Panc1 (cell line): Measurements from ENCODE around the gene ADGRF5. TPM values are rescaled to one million over a fixed set of nuclear protein-coding genes. Genes with fewer than 3 reads are reported as not detected.
"Not testable (repeated sequence)": the region's sequence is repeated elsewhere in the genome, so short reads cannot be mapped to it uniquely, and the experiment has no call there.

ENCODE experiments used
- ATAC-seq: fragments of 200-7000 bp; cut with Tn5 transposase; 2 replicates; pipeline ENCODE4 v1.9.1; 2020; ENCODE audit warnings: mild to moderate bottlenecking, moderate library complexity
- BruUV-seq: library from RNA; stranded (reverse); fragments of 400-500 nt; replicated peaks from 2 replicates; lab custom pipeline; 2021; lab: Mats Ljungman, UMichigan
- CTCF ChIA-PET: fragments of 300-600 bp; sonication (Branson Sonifier 250); formaldehyde crosslinking; loops from one replicate; lab custom pipeline; 2022; ENCODE audit warnings: antibody characterized with exemption; lab: Charles Lee
- POLR2A ChIA-PET: fragments of 300-600 bp; sonication (Branson Sonifier 250); formaldehyde crosslinking; loops from one replicate; lab custom pipeline; 2022; ENCODE audit warnings: antibody characterized with exemption; lab: Charles Lee
- DNase-seq: peaks from one replicate; pipeline ENCODE4 v3.0.0-alpha.2; 2010; ENCODE audit warnings: low read depth, low spot score
- H3K27ac ChIP-seq: 2 replicates; pipeline ENCODE4 v1.5.1; 2011; ENCODE audit warnings: mild to moderate bottlenecking, low read length, inconsistent platforms
- H3K27me3 ChIP-seq: fragments of 200-500 bp; sonication (Bioruptor generic); 2 replicates; pipeline ENCODE4 v1.6.0; 2014; ENCODE audit warnings: low read length, inconsistent platforms; ENCODE audit not compliant: control insufficient read depth, insufficient read depth
- H3K36me3 ChIP-seq: fragments of 200-500 bp; sonication (Bioruptor generic); 2 replicates; pipeline ENCODE4 v1.5.1; 2014; ENCODE audit warnings: inconsistent platforms, mild to moderate bottlenecking, low read length, moderate library complexity; ENCODE audit not compliant: control insufficient read depth, insufficient read depth
- H3K4me1 ChIP-seq: 2 replicates; pipeline ENCODE4 v1.5.1; 2011; ENCODE audit warnings: inconsistent platforms, mild to moderate bottlenecking, low read length, moderate library complexity; ENCODE audit not compliant: control insufficient read depth, insufficient read depth
- H3K4me3 ChIP-seq, 2 experiments: 2 replicates each; pipeline ENCODE4 v1.5.1; 2011 to 2012; ENCODE audit warnings: low read depth in 2 of 2, low read length in 2 of 2, mild to moderate bottlenecking in 2 of 2, inconsistent platforms in 1 of 2, moderate library complexity in 1 of 2
- H3K9me3 ChIP-seq: fragments of 200-500 bp; sonication (Bioruptor generic); 2 replicates; pipeline ENCODE4 v1.5.1; 2014; ENCODE audit warnings: low read depth, mild to moderate bottlenecking, inconsistent platforms, low read length, moderate library complexity; ENCODE audit not compliant: control insufficient read depth, insufficient read depth
- POLR2AphosphoS5 ChIP-seq: IDR thresholded peaks from 2 replicates; pipeline ENCODE4 v1.6.1; 2012; ENCODE audit warnings: mild to moderate bottlenecking, low read depth, low read length, moderate library complexity
- SIN3A ChIP-seq: IDR thresholded peaks from 2 replicates; pipeline ENCODE4 v1.6.1; 2012; ENCODE audit warnings: low read depth, mild to moderate bottlenecking, low read length, moderate library complexity, borderline replicate concordance; ENCODE audit not compliant: insufficient read depth
- TCF7L2 ChIP-seq: IDR thresholded peaks from 2 replicates; pipeline ENCODE4 v1.6.1; 2011; ENCODE audit warnings: mild to moderate bottlenecking, low read depth, low read length, inconsistent platforms
- in situ Hi-C: cut with HindIII; loops from 2 replicates; pipeline ENCODE4 v1.10.0; 2016; ENCODE audit warnings: low sequenced_read_pairs, low pct_unique_long_range_greater_than_20kb
- intact Hi-C: fragments of 100-400 bp; cut with micrococcal nuclease; formaldehyde crosslinking; loops from one replicate; pipeline ENCODE4 v1.10.0; 2022; ENCODE audit not compliant: unreplicated experiment
- total RNA-seq: library from RNA; stranded (reverse); gene quantifications from one replicate; pipeline ENCODE4 v1.2.1, GENCODE V29; 2021; ENCODE audit not compliant: unreplicated experiment
- TF ChIP-seq, protein P1 (sequence below): fragments of 450-650 bp; IDR thresholded peaks from 2 replicates; pipeline ENCODE4 v1.5.1; 2017; ENCODE audit warnings: mild to moderate bottlenecking
- TF ChIP-seq, protein P2 (sequence below), 2 experiments: IDR thresholded peaks; 2 replicates each; pipeline ENCODE4 v1.6.1; 2011 to 2012; ENCODE audit warnings: low read depth in 2 of 2, control low read depth in 1 of 2, low read length in 1 of 2, mild to moderate bottlenecking in 1 of 2, moderate library complexity in 1 of 2; ENCODE audit not compliant: insufficient read depth in 1 of 2

ADGRF5 gene
- total RNA-seq, 1 experiment from 2014 or later = 0.18 TPM

DNA sequence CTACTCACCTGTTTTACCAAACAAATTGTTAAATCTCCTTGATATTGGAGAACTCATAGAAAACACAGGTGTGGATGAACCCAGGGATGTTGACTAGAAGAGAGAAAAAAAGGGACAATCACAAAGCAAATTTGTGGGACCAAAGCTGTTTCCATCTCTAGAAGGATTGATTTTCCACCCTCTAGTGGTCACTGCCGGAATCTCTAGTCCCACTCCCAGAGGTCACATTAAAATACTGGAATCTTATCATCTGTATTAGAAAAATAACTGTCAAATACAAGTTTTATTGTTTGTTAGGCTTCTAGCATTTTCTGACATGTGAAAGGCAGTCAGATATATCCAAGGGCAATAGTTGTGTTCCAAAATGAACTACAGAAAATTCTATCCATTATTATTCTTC, 65.8 kb downstream of the ADGRF5 start:
- ATAC-seq, BruUV-seq, CTCF ChIA-PET, H3K9me3 ChIP-seq, DNase-seq, H3K27ac ChIP-seq, H3K27me3 ChIP-seq, POLR2A ChIA-PET, H3K4me1 ChIP-seq, H3K4me3 ChIP-seq, H3K36me3 ChIP-seq, intact Hi-C loops, in situ Hi-C loops: not testable (repeated sequence)
- TF ChIP-seq, protein P1, sequence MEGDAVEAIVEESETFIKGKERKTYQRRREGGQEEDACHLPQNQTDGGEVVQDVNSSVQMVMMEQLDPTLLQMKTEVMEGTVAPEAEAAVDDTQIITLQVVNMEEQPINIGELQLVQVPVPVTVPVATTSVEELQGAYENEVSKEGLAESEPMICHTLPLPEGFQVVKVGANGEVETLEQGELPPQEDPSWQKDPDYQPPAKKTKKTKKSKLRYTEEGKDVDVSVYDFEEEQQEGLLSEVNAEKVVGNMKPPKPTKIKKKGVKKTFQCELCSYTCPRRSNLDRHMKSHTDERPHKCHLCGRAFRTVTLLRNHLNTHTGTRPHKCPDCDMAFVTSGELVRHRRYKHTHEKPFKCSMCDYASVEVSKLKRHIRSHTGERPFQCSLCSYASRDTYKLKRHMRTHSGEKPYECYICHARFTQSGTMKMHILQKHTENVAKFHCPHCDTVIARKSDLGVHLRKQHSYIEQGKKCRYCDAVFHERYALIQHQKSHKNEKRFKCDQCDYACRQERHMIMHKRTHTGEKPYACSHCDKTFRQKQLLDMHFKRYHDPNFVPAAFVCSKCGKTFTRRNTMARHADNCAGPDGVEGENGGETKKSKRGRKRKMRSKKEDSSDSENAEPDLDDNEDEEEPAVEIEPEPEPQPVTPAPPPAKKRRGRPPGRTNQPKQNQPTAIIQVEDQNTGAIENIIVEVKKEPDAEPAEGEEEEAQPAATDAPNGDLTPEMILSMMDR = peak; percentile 55

DNA sequence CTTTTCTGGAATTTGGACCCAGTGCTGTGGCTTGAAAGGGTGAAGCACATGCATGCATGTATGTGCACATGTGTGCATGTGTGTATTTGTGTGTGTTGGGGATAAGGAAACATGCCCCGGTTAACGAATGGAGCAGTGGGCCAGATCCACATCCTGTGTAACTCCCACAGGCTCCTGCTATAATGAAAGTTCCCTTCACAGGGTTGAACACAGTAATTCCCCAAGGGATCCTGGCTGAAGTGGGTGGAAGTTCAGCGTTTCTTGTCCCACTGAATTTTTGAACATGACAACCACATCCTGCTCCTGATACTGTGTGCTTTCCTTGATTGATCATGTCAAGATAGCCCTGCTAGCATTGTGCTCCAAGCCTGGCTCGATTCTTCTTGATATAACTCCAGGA, 70.2 kb downstream of the ADGRF5 start:
- intact Hi-C loops, H3K27me3 ChIP-seq, DNase-seq, POLR2A ChIA-PET, H3K36me3 ChIP-seq, H3K9me3 ChIP-seq, H3K27ac ChIP-seq, H3K4me3 ChIP-seq, ATAC-seq, CTCF ChIA-PET, in situ Hi-C loops, H3K4me1 ChIP-seq, BruUV-seq: not testable (repeated sequence)

DNA sequence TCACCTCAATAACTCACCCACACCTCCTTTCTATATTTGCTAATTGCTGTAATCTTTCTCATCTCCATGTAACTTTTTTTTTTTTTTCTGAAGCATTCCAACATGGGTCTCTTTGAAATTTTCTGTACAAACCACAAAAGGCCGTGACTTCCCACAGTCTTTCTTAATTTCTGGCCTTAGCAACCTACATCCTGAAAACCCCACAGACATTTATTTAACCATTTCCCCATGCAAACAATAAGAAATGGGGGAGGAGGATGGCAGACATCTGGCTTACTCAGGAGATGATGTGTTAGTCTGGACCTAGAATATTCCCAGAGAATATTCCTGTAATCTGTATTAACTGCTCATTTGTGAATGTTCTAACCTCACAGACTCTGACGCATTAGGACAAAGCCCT, 70.9 kb downstream of the ADGRF5 start:
- no peaks in the 10 kb centered on the region for H3K27me3 ChIP-seq
- in situ Hi-C loops = no loop called here

More for the DNA sequence above, 70.9 kb downstream of the ADGRF5 start:
- intact Hi-C loops = no loop called here
- ATAC-seq (no peak), DNase-seq (no peak)
- POLR2A ChIA-PET = no interaction called here
- CTCF ChIA-PET = no interaction called here
- Histone ChIP-seq H3K4me1 (peaks cover 4% of the 10 kb centered on the region), H3K36me3 (no peaks in the 10 kb centered on the region), H3K4me3 (no peak overlapping the region), H3K9me3 (no peaks in the 10 kb centered on the region), H3K27ac (no peak overlapping the region)
- TF ChIP-seq, protein P1 = no peak
- TF ChIP-seq POLR2AphosphoS5 (no peak), TCF7L2 (no peak), SIN3A (no peak)
- TF ChIP-seq, protein P2, sequence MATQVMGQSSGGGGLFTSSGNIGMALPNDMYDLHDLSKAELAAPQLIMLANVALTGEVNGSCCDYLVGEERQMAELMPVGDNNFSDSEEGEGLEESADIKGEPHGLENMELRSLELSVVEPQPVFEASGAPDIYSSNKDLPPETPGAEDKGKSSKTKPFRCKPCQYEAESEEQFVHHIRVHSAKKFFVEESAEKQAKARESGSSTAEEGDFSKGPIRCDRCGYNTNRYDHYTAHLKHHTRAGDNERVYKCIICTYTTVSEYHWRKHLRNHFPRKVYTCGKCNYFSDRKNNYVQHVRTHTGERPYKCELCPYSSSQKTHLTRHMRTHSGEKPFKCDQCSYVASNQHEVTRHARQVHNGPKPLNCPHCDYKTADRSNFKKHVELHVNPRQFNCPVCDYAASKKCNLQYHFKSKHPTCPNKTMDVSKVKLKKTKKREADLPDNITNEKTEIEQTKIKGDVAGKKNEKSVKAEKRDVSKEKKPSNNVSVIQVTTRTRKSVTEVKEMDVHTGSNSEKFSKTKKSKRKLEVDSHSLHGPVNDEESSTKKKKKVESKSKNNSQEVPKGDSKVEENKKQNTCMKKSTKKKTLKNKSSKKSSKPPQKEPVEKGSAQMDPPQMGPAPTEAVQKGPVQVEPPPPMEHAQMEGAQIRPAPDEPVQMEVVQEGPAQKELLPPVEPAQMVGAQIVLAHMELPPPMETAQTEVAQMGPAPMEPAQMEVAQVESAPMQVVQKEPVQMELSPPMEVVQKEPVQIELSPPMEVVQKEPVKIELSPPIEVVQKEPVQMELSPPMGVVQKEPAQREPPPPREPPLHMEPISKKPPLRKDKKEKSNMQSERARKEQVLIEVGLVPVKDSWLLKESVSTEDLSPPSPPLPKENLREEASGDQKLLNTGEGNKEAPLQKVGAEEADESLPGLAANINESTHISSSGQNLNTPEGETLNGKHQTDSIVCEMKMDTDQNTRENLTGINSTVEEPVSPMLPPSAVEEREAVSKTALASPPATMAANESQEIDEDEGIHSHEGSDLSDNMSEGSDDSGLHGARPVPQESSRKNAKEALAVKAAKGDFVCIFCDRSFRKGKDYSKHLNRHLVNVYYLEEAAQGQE (IDR thresholded peaks at IDR 0.05; ENCODE audit: insufficient read depth in 1 of 2, low read depth in 2 of 2, low read length in 1 of 2) = no peak
- no TSS peak for BruUV-seq
